Loucy (cell line): ENCODE measurements around the gene TMBIM1.
"Not testable (repeated sequence)": the region's sequence is repeated elsewhere in the genome, so short reads cannot be mapped to it uniquely, and the experiment has no call there.

Experiments used
- H2AFZ ChIP-seq: fragments of 200-600 bp; sonication (generic); 2 replicates; pipeline ENCODE4 v1.6.0; 2016; ENCODE audit warnings: antibody characterized with exemption, mild to moderate bottlenecking, low read length, moderate library complexity
- H3F3A ChIP-seq: fragments of 200-600 bp; 2 replicates; pipeline ENCODE4 v1.6.0; 2016; ENCODE audit warnings: antibody characterized with exemption, low read depth, mild to moderate bottlenecking
- H3K27me3 ChIP-seq: fragments of 200-600 bp; sonication (generic); 2 replicates; pipeline ENCODE4 v1.6.1; 2014; ENCODE audit warnings: low read length, mild to moderate bottlenecking; ENCODE audit not compliant: insufficient read depth, poor library complexity, severe bottlenecking
- H3K36me3 ChIP-seq: fragments of 200-600 bp; sonication (generic); 2 replicates; pipeline ENCODE4 v1.6.1; 2016; ENCODE audit warnings: low read length; ENCODE audit not compliant: insufficient read depth
- H3K4me1 ChIP-seq: fragments of 200-600 bp; sonication (generic); 2 replicates; pipeline ENCODE4 v1.5.1; 2014; ENCODE audit warnings: low read length, mild to moderate bottlenecking; ENCODE audit not compliant: insufficient read depth, poor library complexity, severe bottlenecking
- H3K4me2 ChIP-seq: fragments of 200-600 bp; sonication (generic); 2 replicates; pipeline ENCODE4 v1.6.0; 2014; ENCODE audit warnings: antibody characterized with exemption, low read length, low read depth, mild to moderate bottlenecking; ENCODE audit not compliant: poor library complexity, severe bottlenecking
- H3K4me3 ChIP-seq: fragments of 200-600 bp; sonication (generic); 2 replicates; pipeline ENCODE4 v1.5.1; 2014; ENCODE audit warnings: low read length, mild to moderate bottlenecking, mixed read lengths; ENCODE audit not compliant: poor library complexity, severe bottlenecking
- H3K79me2 ChIP-seq: fragments of 200-600 bp; sonication (generic); 2 replicates; pipeline ENCODE4 v1.6.1; 2014; ENCODE audit warnings: low read length; ENCODE audit not compliant: insufficient read depth
- H3K9ac ChIP-seq: fragments of 200-600 bp; sonication (generic); 2 replicates; pipeline ENCODE4 v1.6.0; 2014; ENCODE audit warnings: mild to moderate bottlenecking, low read depth, low read length, moderate library complexity; ENCODE audit not compliant: poor library complexity, severe bottlenecking
- H3K9me2 ChIP-seq: fragments of 200-600 bp; sonication (generic); replicated peaks from 2 replicates; pipeline ENCODE4 v1.6.1; 2016; ENCODE audit warnings: low read depth, low read length, mixed read lengths
- H3K9me3 ChIP-seq: fragments of 200-600 bp; sonication (generic); 2 replicates; pipeline ENCODE4 v1.6.1; 2014; ENCODE audit warnings: mild to moderate bottlenecking, antibody characterized with exemption, low read length, low read depth; ENCODE audit not compliant: insufficient read depth
- H4K20me1 ChIP-seq: fragments of 200-600 bp; sonication (generic); 2 replicates; pipeline ENCODE4 v1.6.0; 2014; ENCODE audit warnings: antibody characterized with exemption, low read length, mild to moderate bottlenecking; ENCODE audit not compliant: insufficient read depth, poor library complexity, severe bottlenecking
- EZH2phosphoT487 ChIP-seq: fragments of 200-600 bp; IDR thresholded peaks from 2 replicates; pipeline ENCODE4 v1.6.1; 2018; ENCODE audit warnings: antibody characterized with exemption, mild to moderate bottlenecking, moderate library complexity, borderline replicate concordance
- TF ChIP-seq, protein P1 (sequence below): fragments of 200-600 bp; sonication (generic); conservative IDR thresholded peaks from 2 replicates; pipeline ENCODE4 v1.5.1; 2014; ENCODE audit warnings: mild to moderate bottlenecking, antibody characterized with exemption, low read length

Gene TMBIM1

DNA sequence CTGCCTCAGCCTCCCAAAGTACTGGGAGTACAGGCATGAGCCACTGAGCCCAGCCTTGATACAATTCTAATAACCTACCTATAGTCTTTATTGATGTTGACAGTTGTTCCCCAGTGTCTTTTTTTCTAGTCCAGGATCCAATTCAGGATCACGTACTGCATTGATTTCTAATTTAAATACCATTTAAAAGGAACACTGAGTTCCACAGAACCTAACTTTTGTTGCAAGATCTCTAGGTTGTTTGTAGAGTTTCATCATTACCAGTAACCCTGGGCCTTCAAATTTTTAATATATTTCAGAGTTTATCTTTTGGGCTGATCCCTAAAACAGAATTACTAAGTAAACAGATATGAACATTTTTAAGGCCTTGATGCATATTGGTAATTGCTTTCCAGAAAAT is 21.1 kb upstream of the TMBIM1 start:
- no peak overlapping the region for H3K4me2 ChIP-seq
- no peaks in the 10 kb centered on the region for H3F3A ChIP-seq
- H3K9me3 ChIP-seq, result no peaks in the 10 kb centered on the region
- H3K4me1 ChIP-seq, result peaks cover 11% of the 10 kb centered on the region
- H3K4me3 ChIP-seq, result no peak overlapping the region
- no peak for TF ChIP-seq EZH2phosphoT487
- TF ChIP-seq, protein P1, sequence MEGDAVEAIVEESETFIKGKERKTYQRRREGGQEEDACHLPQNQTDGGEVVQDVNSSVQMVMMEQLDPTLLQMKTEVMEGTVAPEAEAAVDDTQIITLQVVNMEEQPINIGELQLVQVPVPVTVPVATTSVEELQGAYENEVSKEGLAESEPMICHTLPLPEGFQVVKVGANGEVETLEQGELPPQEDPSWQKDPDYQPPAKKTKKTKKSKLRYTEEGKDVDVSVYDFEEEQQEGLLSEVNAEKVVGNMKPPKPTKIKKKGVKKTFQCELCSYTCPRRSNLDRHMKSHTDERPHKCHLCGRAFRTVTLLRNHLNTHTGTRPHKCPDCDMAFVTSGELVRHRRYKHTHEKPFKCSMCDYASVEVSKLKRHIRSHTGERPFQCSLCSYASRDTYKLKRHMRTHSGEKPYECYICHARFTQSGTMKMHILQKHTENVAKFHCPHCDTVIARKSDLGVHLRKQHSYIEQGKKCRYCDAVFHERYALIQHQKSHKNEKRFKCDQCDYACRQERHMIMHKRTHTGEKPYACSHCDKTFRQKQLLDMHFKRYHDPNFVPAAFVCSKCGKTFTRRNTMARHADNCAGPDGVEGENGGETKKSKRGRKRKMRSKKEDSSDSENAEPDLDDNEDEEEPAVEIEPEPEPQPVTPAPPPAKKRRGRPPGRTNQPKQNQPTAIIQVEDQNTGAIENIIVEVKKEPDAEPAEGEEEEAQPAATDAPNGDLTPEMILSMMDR, result no peak
- no peaks in the 10 kb centered on the region for H3K79me2 ChIP-seq
- no peaks in the 10 kb centered on the region for H3K27me3 ChIP-seq
- no peak overlapping the region for H2AFZ ChIP-seq
- no peaks in the 10 kb centered on the region for H3K9me2 ChIP-seq
- no peaks in the 10 kb centered on the region for H4K20me1 ChIP-seq
- no peaks in the 10 kb centered on the region for H3K36me3 ChIP-seq
- H3K9ac ChIP-seq, result no peak overlapping the region

DNA sequence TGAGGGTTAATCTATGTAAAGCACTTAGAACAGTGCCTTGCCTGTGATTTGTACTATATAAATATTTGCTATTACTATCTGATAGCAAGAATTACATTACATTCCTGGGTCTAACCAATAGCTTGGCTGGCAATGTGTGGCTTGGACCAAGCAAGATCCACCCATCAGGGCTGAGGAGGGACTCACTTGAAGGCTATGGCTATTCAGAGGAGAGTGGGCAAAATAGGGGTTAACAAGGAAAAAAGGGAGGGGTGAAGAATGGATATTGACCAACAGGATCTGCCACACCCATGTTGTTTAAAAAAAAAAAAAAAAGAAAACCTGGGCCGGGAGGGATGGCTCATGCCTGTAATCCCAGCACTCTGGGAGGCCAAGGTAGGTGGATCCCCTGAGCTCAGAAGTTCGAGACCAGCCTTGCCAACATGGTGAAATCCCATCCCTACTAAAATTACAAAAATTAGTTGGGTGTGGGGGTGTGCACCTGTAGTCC is 20.0 kb upstream of the TMBIM1 start:
- H4K20me1 ChIP-seq, result no peaks in the 10 kb centered on the region
- no peak overlapping the region for H3K4me3 ChIP-seq
- peaks cover 11% of the 10 kb centered on the region for H3K4me1 ChIP-seq
- no peaks in the 10 kb centered on the region for H3K9me2 ChIP-seq
- H3K9me3 ChIP-seq, result no peaks in the 10 kb centered on the region
- H3F3A ChIP-seq, result no peaks in the 10 kb centered on the region
- H2AFZ ChIP-seq, result no peak overlapping the region
- no peak overlapping the region for H3K9ac ChIP-seq
- no peaks in the 10 kb centered on the region for H3K27me3 ChIP-seq
- H3K4me2 ChIP-seq, result no peak overlapping the region
- TF ChIP-seq EZH2phosphoT487, result no peak
- TF ChIP-seq, protein P1, result no peak
- H3K79me2 ChIP-seq, result no peaks in the 10 kb centered on the region
- no peaks in the 10 kb centered on the region for H3K36me3 ChIP-seq

DNA sequence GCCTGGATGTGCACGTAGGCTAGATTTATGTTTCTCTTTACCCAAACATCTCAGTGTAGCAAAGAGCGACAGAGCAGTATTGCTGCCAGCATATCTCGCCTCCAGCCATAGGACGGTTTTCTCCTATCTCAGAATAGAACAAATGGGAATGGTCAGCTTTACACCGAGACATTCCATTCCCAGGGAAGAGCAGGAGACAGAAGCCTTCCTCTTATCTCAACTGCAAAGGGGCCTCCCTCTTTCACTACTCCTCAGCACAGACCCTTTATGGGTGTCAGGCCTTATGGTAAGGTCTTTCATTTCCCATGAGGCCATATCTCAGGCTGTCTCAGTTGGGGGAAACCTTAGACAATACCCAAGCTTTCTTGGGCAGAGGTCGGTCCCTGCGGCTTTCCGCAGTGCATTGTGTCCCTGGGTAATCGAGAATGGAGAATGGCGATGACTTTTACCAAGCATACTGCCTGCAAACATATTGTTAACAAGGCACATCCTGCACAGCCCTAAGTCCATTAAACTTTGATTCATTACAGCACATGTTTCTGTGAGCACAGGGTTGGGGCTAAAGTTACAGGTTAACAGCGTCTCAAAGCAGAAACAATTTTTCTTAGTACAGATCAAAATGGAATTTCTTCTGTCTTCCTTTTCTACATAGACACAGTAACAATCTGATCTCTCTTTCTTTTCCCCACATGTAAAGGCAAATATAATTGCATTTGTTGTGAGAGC is 19.4 kb upstream of the TMBIM1 start:
- H4K20me1 ChIP-seq, H3K4me2 ChIP-seq, H3K27me3 ChIP-seq, H3K4me3 ChIP-seq, H2AFZ ChIP-seq, H3K36me3 ChIP-seq, H3K9me3 ChIP-seq, H3K9me2 ChIP-seq, H3K4me1 ChIP-seq, H3K79me2 ChIP-seq, H3K9ac ChIP-seq, H3F3A ChIP-seq: not testable (repeated sequence)
